ENCODE results near the gene MCM7. TPM values are rescaled to one million over a fixed set of nuclear protein-coding genes. Genes with fewer than 3 reads are reported as not detected.

MCM7 gene
- total and polyA plus RNA-seq, 10 of the 15 experiments (the other 5 are each of a cell fraction or from before 2014, with no cell fraction given), result 183 to 383 (median 244) TPM

DNA sequence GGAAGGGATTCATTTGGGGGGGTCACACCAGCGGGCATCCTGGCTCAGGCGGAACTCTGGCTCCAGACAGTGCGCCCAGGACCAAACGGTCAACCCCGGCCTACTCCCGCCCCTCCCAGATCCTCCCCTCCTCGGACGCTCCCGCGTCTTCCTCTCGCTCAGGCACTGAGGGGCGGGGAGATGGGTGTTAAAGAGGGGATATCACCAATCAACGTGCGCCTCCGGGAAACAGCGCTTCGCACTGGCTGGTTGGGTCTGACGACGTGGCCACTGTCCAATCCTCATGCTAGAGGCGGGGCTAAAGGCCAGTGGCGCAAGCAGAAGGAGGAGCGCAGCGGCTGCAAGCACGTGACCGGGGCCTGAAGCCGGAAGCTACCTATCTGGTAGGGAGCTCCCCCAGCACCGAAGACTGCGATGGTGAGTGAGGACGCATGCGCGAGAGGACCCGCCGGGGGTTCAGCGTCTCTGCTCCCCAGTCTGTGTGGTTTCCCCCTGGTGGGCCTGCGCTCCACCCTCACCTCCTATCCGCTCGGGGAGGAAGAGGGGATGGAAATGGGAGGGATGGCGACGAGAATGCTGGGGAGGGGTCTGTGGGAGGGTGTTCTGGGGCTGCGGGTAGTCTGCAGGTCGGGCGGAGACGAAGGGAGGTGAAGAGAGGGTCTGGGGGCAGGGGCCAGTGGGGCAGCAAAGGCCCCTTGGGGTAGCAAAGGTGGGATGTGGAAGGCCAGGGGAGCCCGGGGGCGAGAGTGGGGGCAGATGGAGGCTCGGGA is 47.5 kb upstream of the MCM7 start, which contains the start of gene LAMTOR4 (continued):
- TF ChIP-seq SPI1 (IDR thresholded peaks at IDR 0.05; ENCODE audit: borderline replicate concordance, insufficient read depth, low read depth, low read length), result peak; percentile 27; the same call in 1 of the 2 replicates
- TF ChIP-seq RFX5 (IDR thresholded peaks at IDR 0.05; ENCODE audit: low read depth, low read length), result peak; percentile 71; the same call in 1 of the 2 replicates
- TF ChIP-seq MEF2B (IDR thresholded peaks at IDR 0.05; ENCODE audit: partially characterized antibody, poor library complexity, severe bottlenecking), result peak; percentile 17
- TF ChIP-seq, protein P1, sequence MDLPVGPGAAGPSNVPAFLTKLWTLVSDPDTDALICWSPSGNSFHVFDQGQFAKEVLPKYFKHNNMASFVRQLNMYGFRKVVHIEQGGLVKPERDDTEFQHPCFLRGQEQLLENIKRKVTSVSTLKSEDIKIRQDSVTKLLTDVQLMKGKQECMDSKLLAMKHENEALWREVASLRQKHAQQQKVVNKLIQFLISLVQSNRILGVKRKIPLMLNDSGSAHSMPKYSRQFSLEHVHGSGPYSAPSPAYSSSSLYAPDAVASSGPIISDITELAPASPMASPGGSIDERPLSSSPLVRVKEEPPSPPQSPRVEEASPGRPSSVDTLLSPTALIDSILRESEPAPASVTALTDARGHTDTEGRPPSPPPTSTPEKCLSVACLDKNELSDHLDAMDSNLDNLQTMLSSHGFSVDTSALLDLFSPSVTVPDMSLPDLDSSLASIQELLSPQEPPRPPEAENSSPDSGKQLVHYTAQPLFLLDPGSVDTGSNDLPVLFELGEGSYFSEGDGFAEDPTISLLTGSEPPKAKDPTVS (IDR thresholded peaks at IDR 0.05; ENCODE audit: low read depth, low read length), result no peak
- TF ChIP-seq TAF1 (IDR thresholded peaks at IDR 0.05; ENCODE audit: borderline replicate concordance, low read depth, low read length), result peak; percentile 28; the same call in 1 of the 2 replicates
- TF ChIP-seq CHD2 (IDR thresholded peaks at IDR 0.05; ENCODE audit: borderline replicate concordance, low read depth, low read length), result peak; percentile 91
- TF ChIP-seq BHLHE40 (IDR thresholded peaks at IDR 0.05; ENCODE audit: borderline replicate concordance in 1 of 2, low read depth in 2 of 2, low read length in 1 of 2), result peak; percentile 96 to 98
- TF ChIP-seq IKZF1 (conservative IDR thresholded peaks at IDR 0.05), result peak; percentile 62
- TF ChIP-seq, protein P2, sequence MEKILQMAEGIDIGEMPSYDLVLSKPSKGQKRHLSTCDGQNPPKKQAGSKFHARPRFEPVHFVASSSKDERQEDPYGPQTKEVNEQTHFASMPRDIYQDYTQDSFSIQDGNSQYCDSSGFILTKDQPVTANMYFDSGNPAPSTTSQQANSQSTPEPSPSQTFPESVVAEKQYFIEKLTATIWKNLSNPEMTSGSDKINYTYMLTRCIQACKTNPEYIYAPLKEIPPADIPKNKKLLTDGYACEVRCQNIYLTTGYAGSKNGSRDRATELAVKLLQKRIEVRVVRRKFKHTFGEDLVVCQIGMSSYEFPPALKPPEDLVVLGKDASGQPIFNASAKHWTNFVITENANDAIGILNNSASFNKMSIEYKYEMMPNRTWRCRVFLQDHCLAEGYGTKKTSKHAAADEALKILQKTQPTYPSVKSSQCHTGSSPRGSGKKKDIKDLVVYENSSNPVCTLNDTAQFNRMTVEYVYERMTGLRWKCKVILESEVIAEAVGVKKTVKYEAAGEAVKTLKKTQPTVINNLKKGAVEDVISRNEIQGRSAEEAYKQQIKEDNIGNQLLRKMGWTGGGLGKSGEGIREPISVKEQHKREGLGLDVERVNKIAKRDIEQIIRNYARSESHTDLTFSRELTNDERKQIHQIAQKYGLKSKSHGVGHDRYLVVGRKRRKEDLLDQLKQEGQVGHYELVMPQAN (conservative IDR thresholded peaks at IDR 0.05), result no peak
- TF ChIP-seq, protein P3, sequence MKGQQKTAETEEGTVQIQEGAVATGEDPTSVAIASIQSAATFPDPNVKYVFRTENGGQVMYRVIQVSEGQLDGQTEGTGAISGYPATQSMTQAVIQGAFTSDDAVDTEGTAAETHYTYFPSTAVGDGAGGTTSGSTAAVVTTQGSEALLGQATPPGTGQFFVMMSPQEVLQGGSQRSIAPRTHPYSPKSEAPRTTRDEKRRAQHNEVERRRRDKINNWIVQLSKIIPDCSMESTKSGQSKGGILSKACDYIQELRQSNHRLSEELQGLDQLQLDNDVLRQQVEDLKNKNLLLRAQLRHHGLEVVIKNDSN (IDR thresholded peaks at IDR 0.05; ENCODE audit: borderline replicate concordance, extremely low read length, insufficient read depth, low read depth, low read length), result peak; percentile 94
- TF ChIP-seq CHD1 (IDR thresholded peaks at IDR 0.05; ENCODE audit: low read depth, low read length), result 0 out of 2 replicates have a peak, but pooled peaks have one; percentile 33
- no peak for TF ChIP-seq ETV6 (conservative IDR thresholded peaks at IDR 0.05 in 1 of 2, IDR thresholded peaks at IDR 0.05 in 1 of 2; ENCODE audit: borderline replicate concordance in 1 of 2, low read depth in 1 of 2)
- peak in 1 of 2 experiments; percentile 14; a peak in 1 of 4 replicates for TF ChIP-seq EP300 (IDR thresholded peaks at IDR 0.05; ENCODE audit: borderline replicate concordance in 1 of 2, control insufficient read depth in 1 of 2, low read depth in 2 of 2, low read length in 2 of 2)
- TF ChIP-seq, protein P4, sequence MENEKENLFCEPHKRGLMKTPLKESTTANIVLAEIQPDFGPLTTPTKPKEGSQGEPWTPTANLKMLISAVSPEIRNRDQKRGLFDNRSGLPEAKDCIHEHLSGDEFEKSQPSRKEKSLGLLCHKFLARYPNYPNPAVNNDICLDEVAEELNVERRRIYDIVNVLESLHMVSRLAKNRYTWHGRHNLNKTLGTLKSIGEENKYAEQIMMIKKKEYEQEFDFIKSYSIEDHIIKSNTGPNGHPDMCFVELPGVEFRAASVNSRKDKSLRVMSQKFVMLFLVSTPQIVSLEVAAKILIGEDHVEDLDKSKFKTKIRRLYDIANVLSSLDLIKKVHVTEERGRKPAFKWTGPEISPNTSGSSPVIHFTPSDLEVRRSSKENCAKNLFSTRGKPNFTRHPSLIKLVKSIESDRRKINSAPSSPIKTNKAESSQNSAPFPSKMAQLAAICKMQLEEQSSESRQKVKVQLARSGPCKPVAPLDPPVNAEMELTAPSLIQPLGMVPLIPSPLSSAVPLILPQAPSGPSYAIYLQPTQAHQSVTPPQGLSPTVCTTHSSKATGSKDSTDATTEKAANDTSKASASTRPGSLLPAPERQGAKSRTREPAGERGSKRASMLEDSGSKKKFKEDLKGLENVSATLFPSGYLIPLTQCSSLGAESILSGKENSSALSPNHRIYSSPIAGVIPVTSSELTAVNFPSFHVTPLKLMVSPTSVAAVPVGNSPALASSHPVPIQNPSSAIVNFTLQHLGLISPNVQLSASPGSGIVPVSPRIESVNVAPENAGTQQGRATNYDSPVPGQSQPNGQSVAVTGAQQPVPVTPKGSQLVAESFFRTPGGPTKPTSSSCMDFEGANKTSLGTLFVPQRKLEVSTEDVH (IDR thresholded peaks at IDR 0.05; ENCODE audit: low read depth, partially characterized antibody), result no peak
- TF ChIP-seq RAD21 (IDR thresholded peaks at IDR 0.05; ENCODE audit: insufficient read depth, low read depth, low read length), result no peak
- TF ChIP-seq TCF3 (IDR thresholded peaks at IDR 0.05; ENCODE audit: borderline replicate concordance, insufficient read depth, low read depth, low read length), result peak; percentile 25; the same call in 1 of the 2 replicates
- TF ChIP-seq RAD51 (IDR thresholded peaks at IDR 0.05), result peak; percentile 98
- peak; percentile 10 for TF ChIP-seq SIX5 (IDR thresholded peaks at IDR 0.05; ENCODE audit: low read depth, low read length, severe bottlenecking)
